WTC11 (cell line): ENCODE data around the gene MOXD1. TPM values are rescaled to one million over a fixed set of nuclear protein-coding genes. Genes with fewer than 3 reads are reported as not detected.

Experiments
- ATAC-seq: fragments of 200-7000 bp; cut with Tn5 transposase; 2 replicates; pipeline ENCODE4 v1.10.0; 2021; ENCODE audit warnings: mild to moderate bottlenecking, moderate library complexity
- CTCF ChIA-PET: fragments of 300-600 bp; sonication (Branson Sonifier 250); formaldehyde crosslinking; loops from one replicate; lab custom pipeline; 2021; ENCODE audit warnings: antibody characterized with exemption; lab: Charles Lee
- POLR2A ChIA-PET: fragments of 350-600 bp; sonication (Branson Sonifier 250); formaldehyde crosslinking; loops from one replicate; lab custom pipeline; 2021; ENCODE audit warnings: antibody characterized with exemption; lab: Charles Lee
- DNase-seq: peaks from one replicate; pipeline ENCODE4 v3.0.0; 2021; ENCODE audit warnings: low spot score
- H3K27ac Mint-ChIP-seq: 2 replicates; pipeline ENCODE4 v1.8.0; 2021; ENCODE audit warnings: mixed read lengths
- H3K27me3 Mint-ChIP-seq: 2 replicates; pipeline ENCODE4 v1.8.0; 2021; ENCODE audit warnings: low read depth, mild to moderate bottlenecking, moderate library complexity, mixed read lengths
- H3K36me3 Mint-ChIP-seq: 2 replicates; pipeline ENCODE4 v1.8.0; 2021; ENCODE audit warnings: mixed read lengths
- H3K4me1 Mint-ChIP-seq: 2 replicates; pipeline ENCODE4 v1.8.0; 2022; ENCODE audit warnings: mixed read lengths
- H3K4me3 Mint-ChIP-seq: 2 replicates; pipeline ENCODE4 v1.8.0; 2021; ENCODE audit warnings: mild to moderate bottlenecking, moderate library complexity, mixed read lengths
- H3K9me3 Mint-ChIP-seq: 2 replicates; pipeline ENCODE4 v1.8.0; 2021; ENCODE audit warnings: mixed read lengths
- ATF1 ChIP-seq: sonication (generic); formaldehyde crosslinking; IDR thresholded peaks from 2 replicates; pipeline ENCODE4 v1.8.1; 2023; ENCODE audit warnings: mild to moderate bottlenecking, moderate library complexity, missing genetic modification reagents
- ATF3 ChIP-seq: sonication (generic); formaldehyde crosslinking; conservative IDR thresholded peaks from 2 replicates; pipeline ENCODE4 v1.8.1; 2022; ENCODE audit warnings: mild to moderate bottlenecking, missing genetic modification reagents
- CTCF ChIP-seq: fragments of 200-600 bp; IDR thresholded peaks from 2 replicates; pipeline ENCODE4 v1.8.0; 2022; ENCODE audit warnings: antibody characterized with exemption
- ESRRA ChIP-seq: sonication (generic); formaldehyde crosslinking; IDR thresholded peaks from 2 replicates; pipeline ENCODE4 v1.8.1; 2022; ENCODE audit warnings: mild to moderate bottlenecking, missing genetic modification reagents, borderline replicate concordance
- ETV6 ChIP-seq: sonication (generic); formaldehyde crosslinking; IDR thresholded peaks from 2 replicates; pipeline ENCODE4 v1.8.1; 2022; ENCODE audit warnings: mild to moderate bottlenecking, missing genetic modification reagents
- FOXP1 ChIP-seq: sonication (generic); formaldehyde crosslinking; IDR thresholded peaks from 2 replicates; pipeline ENCODE4 v1.8.0; 2022; ENCODE audit warnings: missing genetic modification reagents, mild to moderate bottlenecking, moderate library complexity, borderline replicate concordance
- GTF2I ChIP-seq: fragments of 250-450 bp; sonication (Bioruptor Pico); conservative IDR thresholded peaks from 2 replicates; pipeline ENCODE4 v1.4.0; 2021; ENCODE audit warnings: mild to moderate bottlenecking
- NR2C2 ChIP-seq: sonication (generic); formaldehyde crosslinking; IDR thresholded peaks from 2 replicates; pipeline ENCODE4 v1.8.0; 2022; ENCODE audit warnings: mild to moderate bottlenecking, missing genetic modification reagents
- TP53 ChIP-seq: sonication (generic); formaldehyde crosslinking; IDR thresholded peaks from 2 replicates; pipeline ENCODE4 v1.8.1; 2023; ENCODE audit warnings: mild to moderate bottlenecking, missing genetic modification reagents
- ZNF416 ChIP-seq: fragments of 250-450 bp; sonication (Bioruptor Pico); IDR thresholded peaks from 2 replicates; pipeline ENCODE4 v1.9.0; 2021; ENCODE audit warnings: mild to moderate bottlenecking, inconsistent platforms
- total RNA-seq: library from RNA; stranded (reverse); gene quantifications from 3 replicates; pipeline ENCODE4 v1.2.3, GENCODE V29; 2021
- TF ChIP-seq, protein P1 (sequence below): fragments of 250-450 bp; sonication (Bioruptor Pico); IDR thresholded peaks from 2 replicates; pipeline ENCODE4 v1.9.0; 2021; ENCODE audit warnings: mild to moderate bottlenecking
- TF ChIP-seq, protein P2 (sequence below): sonication (generic); formaldehyde crosslinking; IDR thresholded peaks from 2 replicates; pipeline ENCODE4 v1.8.0; 2022; ENCODE audit warnings: mild to moderate bottlenecking, missing genetic modification reagents
- TF ChIP-seq, protein P3 (sequence below): fragments of 250-450 bp; sonication (Bioruptor Pico); IDR thresholded peaks from 2 replicates; pipeline ENCODE4 v2.1.2; 2022; ENCODE audit warnings: mild to moderate bottlenecking, moderate library complexity

MOXD1 gene
- total RNA-seq, 1 experiment from 2014 or later, result 1.7 TPM

DNA sequence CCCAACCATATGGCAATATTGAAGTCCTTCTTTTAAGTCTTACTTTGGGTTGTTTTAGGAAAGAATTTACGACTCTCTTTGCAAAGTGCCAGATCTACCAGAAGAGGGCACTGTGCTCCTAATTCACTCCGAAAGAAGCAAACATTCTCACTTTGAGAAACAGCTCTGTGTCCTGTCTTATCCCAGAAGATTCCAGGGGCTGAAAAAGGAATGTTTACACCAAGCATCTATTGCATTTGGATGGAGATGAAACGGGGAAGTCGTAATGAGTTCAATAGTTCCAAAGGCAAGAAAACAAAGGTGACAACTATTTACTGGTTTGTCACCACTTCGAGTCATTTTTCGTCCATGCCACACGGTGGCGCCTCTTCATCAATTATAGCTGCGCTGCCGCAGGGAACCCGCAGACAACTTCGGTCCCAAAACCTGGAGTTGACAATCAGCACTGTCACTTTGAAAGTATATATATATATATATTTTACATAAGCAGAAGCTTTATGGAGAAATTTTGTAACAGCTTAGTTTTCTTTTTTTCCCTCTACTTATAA, 121.6 kb downstream of the MOXD1 start:
- ChIA-PET CTCF (interaction anchor here (0.5 to 2.9 kb wide), 81 partner anchors 10 to 1818 kb away, joined by 3 to 77 read pairs (median 4); partner anchors contain the start of genes CCN2, MOXD1, SLC18B1 and STX7), POLR2A (interaction anchor here (0.6 kb wide), 1 partner anchor 355 kb away, joined by 3 read pairs; no protein-coding TSS in a partner anchor)
- peak overlapping the region; percentile 80 for H3K4me3 Mint-ChIP-seq
- TF ChIP-seq CTCF (peak; percentile 83), ZNF416 (CRISPR knock-in tag) (no peak), ETV6 (CRISPR knock-in tag) (no peak), FOXP1 (CRISPR knock-in tag) (no peak)
- TF ChIP-seq, protein P1, sequence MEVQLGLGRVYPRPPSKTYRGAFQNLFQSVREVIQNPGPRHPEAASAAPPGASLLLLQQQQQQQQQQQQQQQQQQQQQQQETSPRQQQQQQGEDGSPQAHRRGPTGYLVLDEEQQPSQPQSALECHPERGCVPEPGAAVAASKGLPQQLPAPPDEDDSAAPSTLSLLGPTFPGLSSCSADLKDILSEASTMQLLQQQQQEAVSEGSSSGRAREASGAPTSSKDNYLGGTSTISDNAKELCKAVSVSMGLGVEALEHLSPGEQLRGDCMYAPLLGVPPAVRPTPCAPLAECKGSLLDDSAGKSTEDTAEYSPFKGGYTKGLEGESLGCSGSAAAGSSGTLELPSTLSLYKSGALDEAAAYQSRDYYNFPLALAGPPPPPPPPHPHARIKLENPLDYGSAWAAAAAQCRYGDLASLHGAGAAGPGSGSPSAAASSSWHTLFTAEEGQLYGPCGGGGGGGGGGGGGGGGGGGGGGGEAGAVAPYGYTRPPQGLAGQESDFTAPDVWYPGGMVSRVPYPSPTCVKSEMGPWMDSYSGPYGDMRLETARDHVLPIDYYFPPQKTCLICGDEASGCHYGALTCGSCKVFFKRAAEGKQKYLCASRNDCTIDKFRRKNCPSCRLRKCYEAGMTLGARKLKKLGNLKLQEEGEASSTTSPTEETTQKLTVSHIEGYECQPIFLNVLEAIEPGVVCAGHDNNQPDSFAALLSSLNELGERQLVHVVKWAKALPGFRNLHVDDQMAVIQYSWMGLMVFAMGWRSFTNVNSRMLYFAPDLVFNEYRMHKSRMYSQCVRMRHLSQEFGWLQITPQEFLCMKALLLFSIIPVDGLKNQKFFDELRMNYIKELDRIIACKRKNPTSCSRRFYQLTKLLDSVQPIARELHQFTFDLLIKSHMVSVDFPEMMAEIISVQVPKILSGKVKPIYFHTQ (CRISPR knock-in tag), result no peak
- ATAC-seq, result peak; percentile 61
- peaks cover 10% of the 10 kb centered on the region for H3K4me1 Mint-ChIP-seq
- peaks cover 9% of the 10 kb centered on the region for H3K27me3 Mint-ChIP-seq
- 0 out of 2 replicates have a peak overlapping the region, but pooled peaks have one; percentile 78 for H3K27ac Mint-ChIP-seq
- peaks cover 6% of the 10 kb centered on the region for H3K9me3 Mint-ChIP-seq
- DNase-seq, result peak; percentile 73
- no peaks in the 10 kb centered on the region for H3K36me3 Mint-ChIP-seq

DNA sequence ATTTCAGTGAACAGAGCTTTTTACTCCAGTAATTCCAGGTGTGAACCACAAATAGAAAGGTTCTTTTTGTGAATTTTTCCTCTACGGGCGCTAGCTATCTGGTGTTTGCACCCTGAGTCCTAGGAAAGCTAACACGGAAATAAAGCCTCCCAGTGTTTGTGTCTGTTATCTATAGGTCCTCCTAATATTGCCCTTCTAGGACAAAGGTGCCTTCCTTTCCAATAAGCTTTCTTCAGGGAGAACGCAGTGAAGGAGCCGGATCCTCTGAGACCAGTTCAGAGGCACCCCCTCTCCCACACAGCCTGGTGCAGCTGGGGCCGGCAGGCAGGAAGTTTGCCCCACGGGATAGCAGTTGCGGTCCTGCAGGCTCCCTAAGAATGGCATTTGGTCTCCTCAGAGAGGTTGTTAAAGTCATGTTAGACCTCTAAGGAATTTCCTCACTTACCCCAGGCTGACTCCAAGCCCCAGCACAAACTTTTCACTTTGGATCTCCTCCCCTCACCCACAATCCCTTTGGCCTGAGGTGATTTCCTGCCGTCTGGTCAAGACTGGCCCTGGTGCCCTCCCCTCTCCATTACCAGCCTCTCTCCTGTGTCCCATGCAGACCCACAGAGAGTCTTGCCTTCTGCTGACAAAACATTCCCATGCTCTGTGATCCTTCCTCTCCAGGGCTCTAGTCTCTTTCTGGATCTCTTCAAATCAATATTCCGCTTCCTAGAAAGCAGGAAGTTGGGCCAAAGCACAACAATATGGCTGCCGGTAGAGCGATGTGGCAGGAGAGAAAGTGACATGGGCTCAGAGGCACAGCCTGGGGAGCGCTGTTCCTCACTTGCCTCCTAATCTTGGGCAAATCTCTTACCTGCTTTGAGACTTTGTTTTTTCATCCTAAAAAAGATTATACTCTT, 126.0 kb downstream of the MOXD1 start:
- DNase-seq (peak; percentile 20), ATAC-seq (peak; percentile 86)
- H3K9me3 Mint-ChIP-seq, result peaks cover 6% of the 10 kb centered on the region
- no peak overlapping the region for H3K4me3 Mint-ChIP-seq
- no peaks in the 10 kb centered on the region for H3K36me3 Mint-ChIP-seq
- ChIA-PET CTCF (interaction anchor here (0.8 to 1.4 kb wide), 2 partner anchors 23 to 209 kb away, joined by 3 to 7 read pairs; no protein-coding TSS in a partner anchor), POLR2A (no interaction called here)
- H3K27me3 Mint-ChIP-seq, result peaks cover 16% of the 10 kb centered on the region
- TF ChIP-seq TP53, result no peak
- TF ChIP-seq ATF3 (CRISPR knock-in tag), result no peak
- TF ChIP-seq GTF2I (CRISPR knock-in tag), result no peak
- no peak for TF ChIP-seq ATF1 (CRISPR knock-in tag)
- no peak for TF ChIP-seq ESRRA (CRISPR knock-in tag)
- TF ChIP-seq, protein P2, sequence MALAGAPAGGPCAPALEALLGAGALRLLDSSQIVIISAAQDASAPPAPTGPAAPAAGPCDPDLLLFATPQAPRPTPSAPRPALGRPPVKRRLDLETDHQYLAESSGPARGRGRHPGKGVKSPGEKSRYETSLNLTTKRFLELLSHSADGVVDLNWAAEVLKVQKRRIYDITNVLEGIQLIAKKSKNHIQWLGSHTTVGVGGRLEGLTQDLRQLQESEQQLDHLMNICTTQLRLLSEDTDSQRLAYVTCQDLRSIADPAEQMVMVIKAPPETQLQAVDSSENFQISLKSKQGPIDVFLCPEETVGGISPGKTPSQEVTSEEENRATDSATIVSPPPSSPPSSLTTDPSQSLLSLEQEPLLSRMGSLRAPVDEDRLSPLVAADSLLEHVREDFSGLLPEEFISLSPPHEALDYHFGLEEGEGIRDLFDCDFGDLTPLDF (CRISPR knock-in tag), result no peak
- TF ChIP-seq CTCF, result no peak
- TF ChIP-seq NR2C2 (CRISPR knock-in tag), result no peak
- TF ChIP-seq, protein P3, sequence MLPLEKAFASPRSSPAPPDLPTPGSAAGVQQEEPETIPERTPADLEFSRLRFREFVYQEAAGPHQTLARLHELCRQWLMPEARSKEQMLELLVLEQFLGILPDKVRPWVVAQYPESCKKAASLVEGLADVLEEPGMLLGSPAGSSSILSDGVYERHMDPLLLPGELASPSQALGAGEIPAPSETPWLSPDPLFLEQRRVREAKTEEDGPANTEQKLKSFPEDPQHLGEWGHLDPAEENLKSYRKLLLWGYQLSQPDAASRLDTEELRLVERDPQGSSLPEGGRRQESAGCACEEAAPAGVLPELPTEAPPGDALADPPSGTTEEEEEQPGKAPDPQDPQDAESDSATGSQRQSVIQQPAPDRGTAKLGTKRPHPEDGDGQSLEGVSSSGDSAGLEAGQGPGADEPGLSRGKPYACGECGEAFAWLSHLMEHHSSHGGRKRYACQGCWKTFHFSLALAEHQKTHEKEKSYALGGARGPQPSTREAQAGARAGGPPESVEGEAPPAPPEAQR, result no peak
- peaks cover 20% of the 10 kb centered on the region for H3K4me1 Mint-ChIP-seq
- peak overlapping the region; percentile 11 for H3K27ac Mint-ChIP-seq
